ENCODE measurements around the gene IGSF9B.

- TF ChIP-seq, protein P1, sequence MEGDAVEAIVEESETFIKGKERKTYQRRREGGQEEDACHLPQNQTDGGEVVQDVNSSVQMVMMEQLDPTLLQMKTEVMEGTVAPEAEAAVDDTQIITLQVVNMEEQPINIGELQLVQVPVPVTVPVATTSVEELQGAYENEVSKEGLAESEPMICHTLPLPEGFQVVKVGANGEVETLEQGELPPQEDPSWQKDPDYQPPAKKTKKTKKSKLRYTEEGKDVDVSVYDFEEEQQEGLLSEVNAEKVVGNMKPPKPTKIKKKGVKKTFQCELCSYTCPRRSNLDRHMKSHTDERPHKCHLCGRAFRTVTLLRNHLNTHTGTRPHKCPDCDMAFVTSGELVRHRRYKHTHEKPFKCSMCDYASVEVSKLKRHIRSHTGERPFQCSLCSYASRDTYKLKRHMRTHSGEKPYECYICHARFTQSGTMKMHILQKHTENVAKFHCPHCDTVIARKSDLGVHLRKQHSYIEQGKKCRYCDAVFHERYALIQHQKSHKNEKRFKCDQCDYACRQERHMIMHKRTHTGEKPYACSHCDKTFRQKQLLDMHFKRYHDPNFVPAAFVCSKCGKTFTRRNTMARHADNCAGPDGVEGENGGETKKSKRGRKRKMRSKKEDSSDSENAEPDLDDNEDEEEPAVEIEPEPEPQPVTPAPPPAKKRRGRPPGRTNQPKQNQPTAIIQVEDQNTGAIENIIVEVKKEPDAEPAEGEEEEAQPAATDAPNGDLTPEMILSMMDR (conservative IDR thresholded peaks at IDR 0.05; ENCODE audit: low read length), result no peak
- no peak for TF ChIP-seq EZH2phosphoT487 (IDR thresholded peaks at IDR 0.05; ENCODE audit: borderline replicate concordance, low read depth, low read length)
These were observed 48.9 kb downstream of the IGSF9B start for GRCh38 chr11:133907841-133908241.
